Measurements from ENCODE around the gene MT2A. TPM values are rescaled to one million over a fixed set of nuclear protein-coding genes. Genes with fewer than 3 reads are reported as not detected.

Gene MT2A
- total and polyA plus RNA-seq, 2 donors (not counting 1 experiment from before 2014, with no cell fraction given), result 49.2 to 113 TPM

DNA sequence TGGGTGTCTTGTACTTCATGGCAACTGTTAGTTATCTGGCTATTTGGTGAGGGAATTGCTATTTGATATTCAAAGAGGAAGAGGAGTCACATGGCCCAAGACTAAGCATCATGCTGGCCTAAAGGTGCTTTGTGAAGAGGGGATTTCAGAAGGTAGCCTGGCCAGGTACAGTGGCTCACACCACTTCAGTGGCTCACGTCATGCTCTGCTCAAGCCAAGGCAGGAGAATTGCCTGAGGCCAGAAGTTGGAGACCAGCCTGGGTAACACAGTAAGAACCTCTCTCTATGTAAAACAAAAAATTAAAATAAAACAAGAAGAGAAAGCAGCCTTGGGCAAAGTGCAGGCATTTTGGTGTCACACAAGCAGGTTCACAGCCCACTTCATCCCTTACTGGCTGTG, 36.9 kb downstream of the MT2A start:
- TF ChIP-seq EZH2 (IDR thresholded peaks at IDR 0.05; ENCODE audit: low read length, missing control alignments), result no peak
- TF ChIP-seq, protein P1, sequence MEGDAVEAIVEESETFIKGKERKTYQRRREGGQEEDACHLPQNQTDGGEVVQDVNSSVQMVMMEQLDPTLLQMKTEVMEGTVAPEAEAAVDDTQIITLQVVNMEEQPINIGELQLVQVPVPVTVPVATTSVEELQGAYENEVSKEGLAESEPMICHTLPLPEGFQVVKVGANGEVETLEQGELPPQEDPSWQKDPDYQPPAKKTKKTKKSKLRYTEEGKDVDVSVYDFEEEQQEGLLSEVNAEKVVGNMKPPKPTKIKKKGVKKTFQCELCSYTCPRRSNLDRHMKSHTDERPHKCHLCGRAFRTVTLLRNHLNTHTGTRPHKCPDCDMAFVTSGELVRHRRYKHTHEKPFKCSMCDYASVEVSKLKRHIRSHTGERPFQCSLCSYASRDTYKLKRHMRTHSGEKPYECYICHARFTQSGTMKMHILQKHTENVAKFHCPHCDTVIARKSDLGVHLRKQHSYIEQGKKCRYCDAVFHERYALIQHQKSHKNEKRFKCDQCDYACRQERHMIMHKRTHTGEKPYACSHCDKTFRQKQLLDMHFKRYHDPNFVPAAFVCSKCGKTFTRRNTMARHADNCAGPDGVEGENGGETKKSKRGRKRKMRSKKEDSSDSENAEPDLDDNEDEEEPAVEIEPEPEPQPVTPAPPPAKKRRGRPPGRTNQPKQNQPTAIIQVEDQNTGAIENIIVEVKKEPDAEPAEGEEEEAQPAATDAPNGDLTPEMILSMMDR (conservative IDR thresholded peaks at IDR 0.05 in 1 of 2, IDR thresholded peaks at IDR 0.05 in 1 of 2; ENCODE audit: low read depth in 1 of 2, low read length in 2 of 2), result no peak
- no peaks in the 10 kb centered on the region for H3K4me1 ChIP-seq (ENCODE audit: control insufficient read depth, extremely low read depth, insufficient read depth, low read length)
- peaks cover 25% of the 10 kb centered on the region for H3K27me3 ChIP-seq (ENCODE audit: control insufficient read depth, insufficient read depth, low read length)
- H3K27ac ChIP-seq (ENCODE audit: insufficient read depth, low read length), result no peak overlapping the region
- no peaks in the 10 kb centered on the region for H3K9me3 ChIP-seq (ENCODE audit: control insufficient read depth, insufficient read depth, low read depth, low read length)
- H3K4me2 ChIP-seq (ENCODE audit: extremely low read depth, insufficient read depth, low read length), result no peak overlapping the region
- H2AFZ ChIP-seq (ENCODE audit: low read length), result no peak overlapping the region
- H3K4me3 ChIP-seq (replicated peaks in 1 of 4; ENCODE audit: control extremely low read depth in 1 of 4, insufficient read depth in 1 of 4, low read depth in 3 of 4, low read length in 4 of 4), result no peak overlapping the region
- no peak overlapping the region for H3K9ac ChIP-seq (ENCODE audit: insufficient read depth, low read length)
- DNase-seq (ENCODE audit: low read depth in 2 of 2), result no peak
- H4K20me1 ChIP-seq (ENCODE audit: control insufficient read depth, extremely low read depth, insufficient read depth, low read length), result no peaks in the 10 kb centered on the region
- no peaks in the 10 kb centered on the region for H3K36me3 ChIP-seq (ENCODE audit: control insufficient read depth, insufficient read depth, low read length)
- no peaks in the 10 kb centered on the region for H3K79me2 ChIP-seq (ENCODE audit: control insufficient read depth, insufficient read depth, low read length)

DNA sequence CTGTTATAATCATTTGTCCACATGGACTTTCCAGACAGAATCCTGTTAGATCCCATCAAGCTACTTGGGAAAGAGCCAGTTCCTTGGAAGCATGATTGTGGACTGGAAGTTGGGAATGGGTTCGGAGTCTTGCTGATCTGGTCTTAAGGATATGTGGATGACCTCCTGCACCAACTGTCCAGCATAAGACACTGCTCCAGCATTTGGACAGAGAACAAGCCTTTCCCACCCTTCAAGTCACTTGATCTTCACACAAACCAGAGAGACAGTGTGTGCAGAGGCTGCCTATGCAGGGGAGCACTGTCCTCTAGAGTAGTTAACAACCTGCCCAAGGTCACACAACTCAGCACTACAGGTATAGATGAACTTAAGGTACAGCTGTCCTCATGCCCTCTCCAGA, 37.5 kb downstream of the MT2A start:
- Histone ChIP-seq H3K27ac (ENCODE audit: insufficient read depth, low read length) (no peak overlapping the region), H3K79me2 (ENCODE audit: control insufficient read depth, insufficient read depth, low read length) (no peaks in the 10 kb centered on the region), H3K27me3 (ENCODE audit: control insufficient read depth, insufficient read depth, low read length) (peaks cover 25% of the 10 kb centered on the region), H3K4me1 (ENCODE audit: control insufficient read depth, extremely low read depth, insufficient read depth, low read length) (no peaks in the 10 kb centered on the region), H3K4me2 (ENCODE audit: extremely low read depth, insufficient read depth, low read length) (no peak overlapping the region), H4K20me1 (ENCODE audit: control insufficient read depth, extremely low read depth, insufficient read depth, low read length) (no peaks in the 10 kb centered on the region), H3K4me3 (replicated peaks in 1 of 4; ENCODE audit: control extremely low read depth in 1 of 4, insufficient read depth in 1 of 4, low read depth in 3 of 4, low read length in 4 of 4) (no peak overlapping the region), H2AFZ (ENCODE audit: low read length) (no peak overlapping the region), H3K9me3 (ENCODE audit: control insufficient read depth, insufficient read depth, low read depth, low read length) (no peaks in the 10 kb centered on the region), H3K9ac (ENCODE audit: insufficient read depth, low read length) (no peak overlapping the region), H3K36me3 (ENCODE audit: control insufficient read depth, insufficient read depth, low read length) (no peaks in the 10 kb centered on the region)
- DNase-seq (ENCODE audit: low read depth in 2 of 2), result no peak
- no peak for TF ChIP-seq EZH2 (IDR thresholded peaks at IDR 0.05; ENCODE audit: low read length, missing control alignments)
- TF ChIP-seq, protein P1 (conservative IDR thresholded peaks at IDR 0.05 in 1 of 2, IDR thresholded peaks at IDR 0.05 in 1 of 2; ENCODE audit: low read depth in 1 of 2, low read length in 2 of 2), result no peak

DNA sequence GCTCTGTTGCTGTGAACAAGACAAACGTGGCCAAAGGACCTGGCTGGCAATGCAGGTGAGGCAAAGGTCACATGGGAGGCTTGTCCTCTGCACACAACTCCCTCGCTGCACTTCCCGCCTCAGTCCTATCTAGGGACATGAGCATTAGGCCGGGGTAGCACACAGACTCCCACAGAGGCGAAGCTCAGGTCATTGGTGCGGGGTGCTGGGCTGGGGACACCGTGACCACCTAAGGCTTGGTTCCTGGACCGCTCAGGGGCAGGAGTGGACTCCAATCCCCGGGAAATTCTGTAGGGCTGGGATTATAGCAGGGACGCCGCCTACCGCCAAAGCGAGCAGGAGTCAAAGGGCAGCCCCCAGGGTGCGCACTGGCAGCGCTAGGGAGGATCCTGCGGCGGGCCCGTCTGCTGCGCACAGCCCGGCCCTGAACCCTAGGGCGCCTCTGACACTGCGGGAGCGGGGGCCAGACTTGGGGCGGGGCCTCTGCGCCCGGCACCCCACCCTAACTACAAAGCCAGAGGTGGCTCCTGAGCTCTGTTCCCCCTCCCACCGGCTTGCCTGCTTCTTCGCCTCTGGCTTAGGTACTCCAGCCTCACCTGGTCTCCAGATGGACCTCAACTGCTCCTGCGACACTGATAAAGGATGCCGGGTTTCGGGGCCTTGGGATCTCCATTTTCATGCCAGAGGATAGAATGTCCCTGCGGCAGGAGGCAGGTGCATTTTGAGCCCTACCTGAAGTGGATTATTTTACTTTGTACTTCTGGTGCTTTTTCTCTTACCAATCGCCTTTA, 39.5 kb downstream of the MT2A start:
- Histone ChIP-seq H4K20me1 (ENCODE audit: control insufficient read depth, extremely low read depth, insufficient read depth, low read length) (no peaks in the 10 kb centered on the region), H3K79me2 (ENCODE audit: control insufficient read depth, insufficient read depth, low read length) (no peaks in the 10 kb centered on the region), H3K4me1 (ENCODE audit: control insufficient read depth, extremely low read depth, insufficient read depth, low read length) (no peaks in the 10 kb centered on the region), H3K27me3 (ENCODE audit: control insufficient read depth, insufficient read depth, low read length) (peaks cover 33% of the 10 kb centered on the region), H3K9me3 (ENCODE audit: control insufficient read depth, insufficient read depth, low read depth, low read length) (no peaks in the 10 kb centered on the region), H3K36me3 (ENCODE audit: control insufficient read depth, insufficient read depth, low read length) (no peaks in the 10 kb centered on the region), H3K4me2 (ENCODE audit: extremely low read depth, insufficient read depth, low read length) (no peak overlapping the region), H2AFZ (ENCODE audit: low read length) (no peak overlapping the region), H3K27ac (ENCODE audit: insufficient read depth, low read length) (no peak overlapping the region), H3K9ac (ENCODE audit: insufficient read depth, low read length) (no peak overlapping the region), H3K4me3 (replicated peaks in 1 of 4; ENCODE audit: control extremely low read depth in 1 of 4, insufficient read depth in 1 of 4, low read depth in 3 of 4, low read length in 4 of 4) (no peak overlapping the region)
- no peak for DNase-seq (ENCODE audit: low read depth in 2 of 2)
- no peak for TF ChIP-seq EZH2 (IDR thresholded peaks at IDR 0.05; ENCODE audit: low read length, missing control alignments)
- TF ChIP-seq, protein P1 (conservative IDR thresholded peaks at IDR 0.05 in 1 of 2, IDR thresholded peaks at IDR 0.05 in 1 of 2; ENCODE audit: low read depth in 1 of 2, low read length in 2 of 2), result no peak
